SK-N-SH treated with all-trans-retinoic acid at 6 μM for 48 hours (cell line): ENCODE results near the gene COMMD3.

Source experiments
- ARNTL ChIP-seq: fragments of 450-650 bp; formaldehyde crosslinking; IDR thresholded peaks from 2 replicates; pipeline ENCODE4 v1.5.0; 2020; ENCODE audit warnings: low read depth, mild to moderate bottlenecking, moderate library complexity, borderline replicate concordance
- BACH2 ChIP-seq: fragments of 250-450 bp; sonication (Bioruptor Pico); IDR thresholded peaks from 2 replicates; pipeline ENCODE4 v1.9.0; 2021; ENCODE audit warnings: mild to moderate bottlenecking, borderline replicate concordance
- ISL1 ChIP-seq: fragments of 250-450 bp; sonication (Bioruptor Pico); IDR thresholded peaks from 2 replicates; pipeline ENCODE4 v2.1.2; 2022; ENCODE audit warnings: mild to moderate bottlenecking, moderate library complexity
- OSR1 ChIP-seq: fragments of 250-450 bp; sonication (Bioruptor Pico); IDR thresholded peaks from 2 replicates; pipeline ENCODE4 v1.8.0; 2022; ENCODE audit warnings: moderate library complexity, mild to moderate bottlenecking, inconsistent platforms
- TCF4 ChIP-seq: fragments of 250-450 bp; sonication (Bioruptor Pico); IDR thresholded peaks from 2 replicates; pipeline ENCODE4 v1.8.0; 2021; ENCODE audit warnings: mild to moderate bottlenecking, moderate library complexity, borderline replicate concordance
- TSHZ2 ChIP-seq: fragments of 250-450 bp; sonication (Bioruptor Pico); IDR thresholded peaks from 2 replicates; pipeline ENCODE4 v1.5.0; 2020; ENCODE audit warnings: mild to moderate bottlenecking, moderate library complexity

GRCh38 chr10:22301193-22301592, 15.0 kb upstream of the COMMD3 start:
- TF ChIP-seq ISL1 (CRISPR knock-in tag) (no peak), ARNTL (no peak), TSHZ2 (CRISPR knock-in tag) (no peak), OSR1 (CRISPR knock-in tag) (no peak), BACH2 (CRISPR knock-in tag) (no peak), TCF4 (CRISPR knock-in tag) (no peak)
